GM06990 (cell line): ENCODE measurements around the gene TMEM236.
A peak's percentile ranks its signal among the peaks of the same experiment; 100 is the strongest.

Source experiments
- DNase-seq: peaks from one replicate; pipeline ENCODE4 v3.0.0-alpha.2; 2011; ENCODE audit not compliant: insufficient read length; ENCODE audit errors: extremely low read depth
- H3K27me3 ChIP-seq: replicated peaks from 2 replicates; pipeline ENCODE4 v1.6.0; 2011; ENCODE audit warnings: low read length; ENCODE audit not compliant: control insufficient read depth, insufficient read depth
- H3K36me3 ChIP-seq: 2 replicates; pipeline ENCODE4 v1.5.1; 2011; ENCODE audit warnings: low read length; ENCODE audit not compliant: control insufficient read depth, insufficient read depth
- H3K4me3 ChIP-seq: replicated peaks from 2 replicates; pipeline ENCODE4 v1.5.1; 2011; ENCODE audit warnings: low read depth, mild to moderate bottlenecking, control low read depth, low read length
- TF ChIP-seq, protein P1 (sequence below): IDR thresholded peaks from 2 replicates; pipeline ENCODE4 v1.5.1; 2011; ENCODE audit warnings: low read length, control low read depth, mild to moderate bottlenecking, inconsistent platforms; ENCODE audit not compliant: insufficient read depth, poor library complexity, severe bottlenecking

Gene TMEM236

DNA sequence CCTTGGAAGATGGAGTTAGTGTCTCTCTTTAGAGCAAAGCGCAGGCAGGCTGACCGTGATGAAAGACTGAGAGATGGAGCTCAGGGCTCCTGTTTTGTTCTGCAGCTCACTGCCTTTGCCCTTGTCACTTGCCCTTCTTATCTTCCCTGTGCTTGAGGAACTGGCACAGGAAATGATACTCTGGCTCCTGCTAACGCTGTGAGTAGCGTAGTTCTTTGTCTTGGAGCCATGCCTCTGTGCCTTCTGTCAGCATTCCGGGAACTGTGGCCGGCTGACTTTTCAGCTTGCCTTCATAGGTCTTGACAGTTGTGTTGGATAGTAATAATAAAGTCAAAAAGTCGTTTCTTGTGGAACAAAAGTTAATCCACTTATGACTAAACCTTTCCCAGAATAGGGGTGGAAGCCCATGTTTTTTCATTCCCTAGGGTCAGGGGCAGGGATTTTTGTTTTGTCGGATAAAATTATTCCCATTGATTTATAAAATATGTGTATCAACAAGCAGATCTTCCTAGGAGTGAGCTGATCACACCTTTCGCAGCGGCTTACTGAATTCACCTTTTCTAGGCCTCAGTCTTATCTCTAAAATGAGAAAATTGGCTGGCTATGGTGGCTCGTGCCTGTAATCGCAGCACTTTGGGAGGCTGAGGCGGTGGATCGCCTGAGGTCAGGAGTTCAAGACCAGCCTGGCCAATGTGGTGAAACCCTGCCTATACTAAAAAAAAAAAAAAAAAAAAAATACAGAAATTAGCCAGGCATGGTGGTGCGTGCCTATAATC, 16.6 kb upstream of the TMEM236 start:
- no peaks in the 10 kb centered on the region for H3K36me3 ChIP-seq
- TF ChIP-seq, protein P1, sequence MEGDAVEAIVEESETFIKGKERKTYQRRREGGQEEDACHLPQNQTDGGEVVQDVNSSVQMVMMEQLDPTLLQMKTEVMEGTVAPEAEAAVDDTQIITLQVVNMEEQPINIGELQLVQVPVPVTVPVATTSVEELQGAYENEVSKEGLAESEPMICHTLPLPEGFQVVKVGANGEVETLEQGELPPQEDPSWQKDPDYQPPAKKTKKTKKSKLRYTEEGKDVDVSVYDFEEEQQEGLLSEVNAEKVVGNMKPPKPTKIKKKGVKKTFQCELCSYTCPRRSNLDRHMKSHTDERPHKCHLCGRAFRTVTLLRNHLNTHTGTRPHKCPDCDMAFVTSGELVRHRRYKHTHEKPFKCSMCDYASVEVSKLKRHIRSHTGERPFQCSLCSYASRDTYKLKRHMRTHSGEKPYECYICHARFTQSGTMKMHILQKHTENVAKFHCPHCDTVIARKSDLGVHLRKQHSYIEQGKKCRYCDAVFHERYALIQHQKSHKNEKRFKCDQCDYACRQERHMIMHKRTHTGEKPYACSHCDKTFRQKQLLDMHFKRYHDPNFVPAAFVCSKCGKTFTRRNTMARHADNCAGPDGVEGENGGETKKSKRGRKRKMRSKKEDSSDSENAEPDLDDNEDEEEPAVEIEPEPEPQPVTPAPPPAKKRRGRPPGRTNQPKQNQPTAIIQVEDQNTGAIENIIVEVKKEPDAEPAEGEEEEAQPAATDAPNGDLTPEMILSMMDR = no peak

GRCh38 chr10:17736223-17736622, 15.8 kb upstream of the TMEM236 start:
- Histone ChIP-seq H3K27me3 (no peaks in the 10 kb centered on the region), H3K36me3 (no peaks in the 10 kb centered on the region), H3K4me3 (no peak overlapping the region)
- no peak for DNase-seq
- TF ChIP-seq, protein P1 = no peak

More for the DNA sequence above, 16.6 kb upstream of the TMEM236 start:
- H3K27me3 ChIP-seq = no peaks in the 10 kb centered on the region
- no peak for DNase-seq
- H3K4me3 ChIP-seq = no peak overlapping the region

DNA sequence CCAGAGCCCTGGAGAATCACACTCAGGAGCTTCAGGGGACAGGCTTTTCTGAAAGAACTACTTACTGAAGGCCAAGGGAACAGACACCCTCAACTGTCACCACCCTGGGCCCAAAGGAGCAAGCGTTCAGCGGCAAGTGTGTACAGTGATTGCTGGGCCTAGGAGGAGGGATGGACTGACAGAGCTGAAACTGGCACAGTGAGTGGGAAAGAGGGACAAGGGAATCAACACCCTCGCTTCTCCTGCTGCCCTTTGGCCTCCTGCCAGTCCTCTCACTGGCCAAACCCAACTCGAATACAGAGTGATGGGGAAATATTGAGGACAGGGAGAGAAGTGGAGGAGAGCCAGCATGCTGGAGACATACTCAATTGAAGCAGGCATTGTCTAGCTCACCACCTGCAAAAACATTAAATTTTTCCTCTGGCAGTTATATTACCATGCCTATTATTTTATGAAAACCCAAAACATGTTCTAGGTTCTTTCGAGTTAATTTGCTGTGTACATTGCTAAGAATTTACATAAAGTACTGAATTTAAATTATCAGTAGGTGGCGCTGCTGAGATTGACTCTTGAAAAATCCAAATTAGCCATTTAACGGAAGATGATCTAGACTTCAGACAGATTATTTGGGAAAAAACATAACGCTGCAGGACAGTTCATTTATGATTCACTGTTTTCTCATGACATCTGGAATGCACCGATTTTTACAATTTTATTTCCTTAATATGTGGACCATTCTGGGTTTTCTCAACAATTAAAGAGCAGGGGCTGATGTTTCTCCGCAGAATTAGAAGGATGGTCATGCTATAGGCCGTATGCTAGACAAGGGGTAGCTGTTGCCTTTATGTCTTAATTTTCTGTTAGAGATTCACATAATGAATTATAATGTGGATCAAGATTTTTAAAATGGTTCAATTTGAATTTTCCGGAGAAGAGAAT, 14.7 kb upstream of the TMEM236 start:
- Histone ChIP-seq H3K36me3 (no peaks in the 10 kb centered on the region), H3K27me3 (no peaks in the 10 kb centered on the region), H3K4me3 (no peak overlapping the region)
- TF ChIP-seq, protein P1 = peak; percentile 54
- DNase-seq = no peak

GRCh38 chr10:17740668-17741067, 11.3 kb upstream of the TMEM236 start:
- Histone ChIP-seq H3K27me3 (no peaks in the 10 kb centered on the region), H3K4me3 (no peak overlapping the region), H3K36me3 (no peaks in the 10 kb centered on the region)
- no peak for DNase-seq
- TF ChIP-seq, protein P1 = no peak

DNA sequence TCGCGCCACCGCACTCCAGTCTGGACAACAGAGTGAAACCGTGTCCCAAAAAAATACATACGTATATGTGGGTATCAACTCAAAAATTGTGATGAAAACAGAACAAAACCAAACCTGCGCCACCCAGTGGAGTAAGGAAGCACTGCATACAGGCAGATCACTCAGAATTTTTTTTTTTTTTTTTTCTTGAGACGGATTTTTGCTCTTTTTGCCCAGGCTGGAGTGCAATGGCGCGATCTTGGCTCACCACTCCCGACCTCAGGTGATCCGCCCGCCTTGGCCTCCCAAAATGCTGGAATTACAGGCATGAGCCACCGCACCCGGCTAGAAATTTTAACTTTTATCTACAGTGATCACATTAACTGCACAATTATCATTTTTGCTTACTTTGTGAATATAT, 9.1 kb upstream of the TMEM236 start:
- Histone ChIP-seq H3K36me3 (no peaks in the 10 kb centered on the region), H3K27me3 (no peaks in the 10 kb centered on the region), H3K4me3 (peak overlapping the region; percentile 43; the same call in 1 of the 2 replicates)
- TF ChIP-seq, protein P1 = peak; percentile 80
- peak; percentile 38 for DNase-seq
